ENCODE results near the gene DTNBP1.

- no peak for TF ChIP-seq POLR2A (IDR thresholded peaks at IDR 0.05; ENCODE audit: low read length)
- TF ChIP-seq GATA1 (IDR thresholded peaks at IDR 0.05; ENCODE audit: low read depth, low read length): no peak
Observed at GRCh38 chr6:15505463-15505918, 157.3 kb downstream of the DTNBP1 start.

All from erythroblast (primary cell).